ENCODE data around the gene PDCD1LG2. TPM values are rescaled to one million over a fixed set of nuclear protein-coding genes. Genes with fewer than 3 reads are reported as not detected.
A peak's percentile ranks its signal among the peaks of the same experiment; 100 is the strongest.

Gene PDCD1LG2
- total and polyA plus RNA-seq, 2 experiments from 2014 or later: not detected

DNA sequence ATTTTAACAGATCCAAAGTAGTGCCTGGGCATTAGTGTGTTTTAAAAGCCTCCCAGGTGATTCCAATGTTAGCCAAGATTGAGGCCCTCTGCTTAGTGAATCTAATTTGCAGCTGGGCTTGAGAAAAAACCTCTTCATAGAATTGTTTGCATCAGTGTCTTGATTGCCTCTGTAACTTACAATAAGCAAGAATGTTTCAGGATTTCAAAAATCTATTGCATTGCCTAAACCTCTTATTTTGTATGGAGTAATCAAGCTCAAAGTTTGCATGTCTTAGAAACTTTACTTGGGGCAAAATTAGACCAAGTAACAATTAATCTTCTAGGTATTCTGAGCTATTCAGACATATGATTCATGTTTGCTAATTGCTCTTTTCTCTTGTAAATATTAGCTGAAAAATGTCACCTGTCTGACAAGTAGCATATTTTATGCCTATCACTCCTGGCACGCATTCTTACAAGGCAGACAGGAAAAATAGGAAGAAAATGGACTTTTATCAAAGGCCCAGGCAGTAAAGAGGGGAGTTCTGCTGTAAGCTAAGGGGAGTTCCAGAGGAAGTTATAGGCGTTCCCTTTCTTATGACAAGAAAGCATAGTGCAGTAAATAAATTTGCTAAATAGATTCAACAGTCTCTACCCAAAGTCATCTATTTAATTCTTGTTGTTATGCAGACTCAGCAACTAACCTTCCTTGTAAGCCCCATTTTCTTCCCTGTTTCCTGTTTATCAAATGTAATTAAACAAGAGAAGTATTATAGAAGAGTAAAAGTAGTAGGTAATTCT, 21.0 kb downstream of the PDCD1LG2 start:
- Histone ChIP-seq H3K4me2 (0 out of 2 replicates have a peak overlapping the region, but pooled peaks have one; percentile 31), H3K27me3 (ENCODE audit: insufficient read depth) (no peaks in the 10 kb centered on the region), H3K9me2 (ENCODE audit: insufficient read depth) (no peaks in the 10 kb centered on the region), H4K20me1 (replicated peaks; ENCODE audit: insufficient read depth) (no peaks in the 10 kb centered on the region), H3K27ac (ENCODE audit: low read depth) (no peak overlapping the region), H3K36me3 (ENCODE audit: insufficient read depth) (no peaks in the 10 kb centered on the region), H3K79me2 (replicated peaks; ENCODE audit: insufficient read depth) (no peaks in the 10 kb centered on the region), H2AFZ (no peak overlapping the region), H3K4me3 (no peak overlapping the region), H3F3A (replicated peaks; ENCODE audit: low read depth) (no peaks in the 10 kb centered on the region), H3K4me1 (ENCODE audit: insufficient read depth) (no peaks in the 10 kb centered on the region)
- Mint-ChIP-seq H3K4me1 (peaks cover 24% of the 10 kb centered on the region; the same call in 2 of the 3 replicates), H3K9me3 (no peaks in the 10 kb centered on the region), H3K27me3 (ENCODE audit: insufficient read depth, low read depth, poor library complexity) (peaks cover 2% of the 10 kb centered on the region), H3K4me3 (no peak overlapping the region), H3K27ac (no peak overlapping the region), H3K36me3 (ENCODE audit: low read depth) (no peaks in the 10 kb centered on the region)
- TF ChIP-seq ZNF331 (CRISPR knock-in tag; IDR thresholded peaks at IDR 0.05; ENCODE audit: low read depth) (no peak), EZH2phosphoT487 (IDR thresholded peaks at IDR 0.05; ENCODE audit: unreplicated experiment) (no peak), STAT1 (IDR thresholded peaks at IDR 0.05; ENCODE audit: unreplicated experiment) (no peak)
- TF ChIP-seq, protein P1, sequence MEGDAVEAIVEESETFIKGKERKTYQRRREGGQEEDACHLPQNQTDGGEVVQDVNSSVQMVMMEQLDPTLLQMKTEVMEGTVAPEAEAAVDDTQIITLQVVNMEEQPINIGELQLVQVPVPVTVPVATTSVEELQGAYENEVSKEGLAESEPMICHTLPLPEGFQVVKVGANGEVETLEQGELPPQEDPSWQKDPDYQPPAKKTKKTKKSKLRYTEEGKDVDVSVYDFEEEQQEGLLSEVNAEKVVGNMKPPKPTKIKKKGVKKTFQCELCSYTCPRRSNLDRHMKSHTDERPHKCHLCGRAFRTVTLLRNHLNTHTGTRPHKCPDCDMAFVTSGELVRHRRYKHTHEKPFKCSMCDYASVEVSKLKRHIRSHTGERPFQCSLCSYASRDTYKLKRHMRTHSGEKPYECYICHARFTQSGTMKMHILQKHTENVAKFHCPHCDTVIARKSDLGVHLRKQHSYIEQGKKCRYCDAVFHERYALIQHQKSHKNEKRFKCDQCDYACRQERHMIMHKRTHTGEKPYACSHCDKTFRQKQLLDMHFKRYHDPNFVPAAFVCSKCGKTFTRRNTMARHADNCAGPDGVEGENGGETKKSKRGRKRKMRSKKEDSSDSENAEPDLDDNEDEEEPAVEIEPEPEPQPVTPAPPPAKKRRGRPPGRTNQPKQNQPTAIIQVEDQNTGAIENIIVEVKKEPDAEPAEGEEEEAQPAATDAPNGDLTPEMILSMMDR (conservative IDR thresholded peaks at IDR 0.05; ENCODE audit: low read depth in 2 of 2): no peak
- DNase-seq (ENCODE audit: low spot score) (no peak), ATAC-seq (no peak)

DNA sequence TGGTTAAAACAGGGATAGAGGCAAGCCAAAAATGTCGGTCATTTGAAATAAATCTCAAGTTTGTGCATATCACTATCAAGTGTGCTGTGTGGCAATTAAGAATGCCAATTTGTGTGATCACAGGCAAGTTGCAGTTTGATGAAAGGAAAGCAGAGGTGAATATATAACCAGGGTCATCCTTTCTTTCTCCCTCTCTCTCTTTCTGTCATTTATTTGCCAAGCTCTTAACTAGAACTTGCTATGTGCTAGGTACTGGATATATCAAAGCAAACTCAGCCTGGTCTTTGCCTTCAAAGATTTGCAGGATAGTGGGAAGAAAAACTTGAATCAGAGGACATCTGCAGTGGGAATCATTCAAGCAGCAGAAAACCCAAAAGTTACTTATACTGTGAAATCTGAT, 22.0 kb downstream of the PDCD1LG2 start:
- H3K27me3 ChIP-seq (ENCODE audit: insufficient read depth): no peaks in the 10 kb centered on the region
- H3K9me3 Mint-ChIP-seq: no peaks in the 10 kb centered on the region
- no peaks in the 10 kb centered on the region for H3F3A ChIP-seq (replicated peaks; ENCODE audit: low read depth)
- H3K4me1 Mint-ChIP-seq: peaks cover 24% of the 10 kb centered on the region; the same call in 2 of the 3 replicates
- no peak overlapping the region for H3K27ac Mint-ChIP-seq
- ATAC-seq (no peak), DNase-seq (ENCODE audit: low spot score) (no peak)
- no peaks in the 10 kb centered on the region for H3K36me3 ChIP-seq (ENCODE audit: insufficient read depth)
- H3K79me2 ChIP-seq (replicated peaks; ENCODE audit: insufficient read depth): no peaks in the 10 kb centered on the region
- H3K4me3 Mint-ChIP-seq: no peak overlapping the region
- no peaks in the 10 kb centered on the region for H3K9me2 ChIP-seq (ENCODE audit: insufficient read depth)
- no peak overlapping the region for H3K27ac ChIP-seq (ENCODE audit: low read depth)
- no peaks in the 10 kb centered on the region for H3K36me3 Mint-ChIP-seq (ENCODE audit: low read depth)
- no peak overlapping the region for H3K4me3 ChIP-seq
- no peak overlapping the region for H3K4me2 ChIP-seq
- no peaks in the 10 kb centered on the region for H4K20me1 ChIP-seq (replicated peaks; ENCODE audit: insufficient read depth)
- 0 out of 2 replicates have a peak overlapping the region, but pooled peaks have one; percentile 32 for H2AFZ ChIP-seq
- peaks cover 2% of the 10 kb centered on the region for H3K27me3 Mint-ChIP-seq (ENCODE audit: insufficient read depth, low read depth, poor library complexity)
- no peaks in the 10 kb centered on the region for H3K4me1 ChIP-seq (ENCODE audit: insufficient read depth)
- TF ChIP-seq, protein P2, sequence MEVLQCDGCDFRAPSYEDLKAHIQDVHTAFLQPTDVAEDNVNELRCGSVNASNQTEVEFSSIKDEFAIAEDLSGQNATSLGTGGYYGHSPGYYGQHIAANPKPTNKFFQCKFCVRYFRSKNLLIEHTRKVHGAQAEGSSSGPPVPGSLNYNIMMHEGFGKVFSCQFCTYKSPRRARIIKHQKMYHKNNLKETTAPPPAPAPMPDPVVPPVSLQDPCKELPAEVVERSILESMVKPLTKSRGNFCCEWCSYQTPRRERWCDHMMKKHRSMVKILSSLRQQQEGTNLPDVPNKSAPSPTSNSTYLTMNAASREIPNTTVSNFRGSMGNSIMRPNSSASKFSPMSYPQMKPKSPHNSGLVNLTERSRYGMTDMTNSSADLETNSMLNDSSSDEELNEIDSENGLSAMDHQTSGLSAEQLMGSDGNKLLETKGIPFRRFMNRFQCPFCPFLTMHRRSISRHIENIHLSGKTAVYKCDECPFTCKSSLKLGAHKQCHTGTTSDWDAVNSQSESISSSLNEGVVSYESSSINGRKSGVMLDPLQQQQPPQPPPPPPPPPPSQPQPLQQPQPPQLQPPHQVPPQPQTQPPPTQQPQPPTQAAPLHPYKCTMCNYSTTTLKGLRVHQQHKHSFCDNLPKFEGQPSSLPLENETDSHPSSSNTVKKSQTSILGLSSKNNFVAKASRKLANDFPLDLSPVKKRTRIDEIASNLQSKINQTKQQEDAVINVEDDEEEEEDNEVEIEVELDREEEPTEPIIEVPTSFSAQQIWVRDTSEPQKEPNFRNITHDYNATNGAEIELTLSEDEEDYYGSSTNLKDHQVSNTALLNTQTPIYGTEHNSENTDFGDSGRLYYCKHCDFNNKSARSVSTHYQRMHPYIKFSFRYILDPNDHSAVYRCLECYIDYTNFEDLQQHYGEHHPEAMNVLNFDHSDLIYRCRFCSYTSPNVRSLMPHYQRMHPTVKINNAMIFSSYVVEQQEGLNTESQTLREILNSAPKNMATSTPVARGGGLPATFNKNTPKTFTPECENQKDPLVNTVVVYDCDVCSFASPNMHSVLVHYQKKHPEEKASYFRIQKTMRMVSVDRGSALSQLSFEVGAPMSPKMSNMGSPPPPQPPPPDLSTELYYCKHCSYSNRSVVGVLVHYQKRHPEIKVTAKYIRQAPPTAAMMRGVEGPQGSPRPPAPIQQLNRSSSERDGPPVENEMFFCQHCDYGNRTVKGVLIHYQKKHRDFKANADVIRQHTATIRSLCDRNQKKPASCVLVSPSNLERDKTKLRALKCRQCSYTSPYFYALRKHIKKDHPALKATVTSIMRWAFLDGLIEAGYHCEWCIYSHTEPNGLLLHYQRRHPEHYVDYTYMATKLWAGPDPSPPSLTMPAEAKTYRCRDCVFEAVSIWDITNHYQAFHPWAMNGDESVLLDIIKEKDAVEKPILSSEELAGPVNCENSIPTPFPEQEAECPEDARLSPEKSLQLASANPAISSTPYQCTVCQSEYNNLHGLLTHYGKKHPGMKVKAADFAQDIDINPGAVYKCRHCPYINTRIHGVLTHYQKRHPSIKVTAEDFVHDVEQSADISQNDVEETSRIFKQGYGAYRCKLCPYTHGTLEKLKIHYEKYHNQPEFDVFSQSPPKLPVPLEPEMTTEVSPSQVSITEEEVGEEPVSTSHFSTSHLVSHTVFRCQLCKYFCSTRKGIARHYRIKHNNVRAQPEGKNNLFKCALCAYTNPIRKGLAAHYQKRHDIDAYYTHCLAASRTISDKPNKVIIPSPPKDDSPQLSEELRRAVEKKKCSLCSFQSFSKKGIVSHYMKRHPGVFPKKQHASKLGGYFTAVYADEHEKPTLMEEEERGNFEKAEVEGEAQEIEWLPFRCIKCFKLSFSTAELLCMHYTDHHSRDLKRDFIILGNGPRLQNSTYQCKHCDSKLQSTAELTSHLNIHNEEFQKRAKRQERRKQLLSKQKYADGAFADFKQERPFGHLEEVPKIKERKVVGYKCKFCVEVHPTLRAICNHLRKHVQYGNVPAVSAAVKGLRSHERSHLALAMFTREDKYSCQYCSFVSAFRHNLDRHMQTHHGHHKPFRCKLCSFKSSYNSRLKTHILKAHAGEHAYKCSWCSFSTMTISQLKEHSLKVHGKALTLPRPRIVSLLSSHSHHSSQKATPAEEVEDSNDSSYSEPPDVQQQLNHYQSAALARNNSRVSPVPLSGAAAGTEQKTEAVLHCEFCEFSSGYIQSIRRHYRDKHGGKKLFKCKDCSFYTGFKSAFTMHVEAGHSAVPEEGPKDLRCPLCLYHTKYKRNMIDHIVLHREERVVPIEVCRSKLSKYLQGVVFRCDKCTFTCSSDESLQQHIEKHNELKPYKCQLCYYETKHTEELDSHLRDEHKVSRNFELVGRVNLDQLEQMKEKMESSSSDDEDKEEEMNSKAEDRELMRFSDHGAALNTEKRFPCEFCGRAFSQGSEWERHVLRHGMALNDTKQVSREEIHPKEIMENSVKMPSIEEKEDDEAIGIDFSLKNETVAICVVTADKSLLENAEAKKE (CRISPR knock-in tag; IDR thresholded peaks at IDR 0.05): no peak
- TF ChIP-seq, protein P1 (conservative IDR thresholded peaks at IDR 0.05; ENCODE audit: low read depth in 2 of 2): no peak
- TF ChIP-seq EZH2phosphoT487 (IDR thresholded peaks at IDR 0.05; ENCODE audit: unreplicated experiment) (no peak), NANOG (IDR thresholded peaks at IDR 0.05; ENCODE audit: borderline replicate concordance) (no peak), CREB1 (CRISPR knock-in tag; IDR thresholded peaks at IDR 0.05; ENCODE audit: low read depth) (no peak), POLR2AphosphoS5 (IDR thresholded peaks at IDR 0.05; ENCODE audit: low read depth) (no peak), ZNF331 (CRISPR knock-in tag; IDR thresholded peaks at IDR 0.05; ENCODE audit: low read depth) (no peak)
- TF ChIP-seq, protein P3, sequence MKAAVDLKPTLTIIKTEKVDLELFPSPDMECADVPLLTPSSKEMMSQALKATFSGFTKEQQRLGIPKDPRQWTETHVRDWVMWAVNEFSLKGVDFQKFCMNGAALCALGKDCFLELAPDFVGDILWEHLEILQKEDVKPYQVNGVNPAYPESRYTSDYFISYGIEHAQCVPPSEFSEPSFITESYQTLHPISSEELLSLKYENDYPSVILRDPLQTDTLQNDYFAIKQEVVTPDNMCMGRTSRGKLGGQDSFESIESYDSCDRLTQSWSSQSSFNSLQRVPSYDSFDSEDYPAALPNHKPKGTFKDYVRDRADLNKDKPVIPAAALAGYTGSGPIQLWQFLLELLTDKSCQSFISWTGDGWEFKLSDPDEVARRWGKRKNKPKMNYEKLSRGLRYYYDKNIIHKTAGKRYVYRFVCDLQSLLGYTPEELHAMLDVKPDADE (IDR thresholded peaks at IDR 0.05): no peak

Data from GM23338 (cell line).